IPS-15b (cell line): Measurements from ENCODE around the gene HRAS.

Experiments
- H3K27me3 ChIP-seq: one replicate; pipeline ENCODE4 v1.6.1; 2013; ENCODE audit warnings: low read length; ENCODE audit not compliant: control insufficient read depth, insufficient read depth
- H3K36me3 ChIP-seq: one replicate; pipeline ENCODE4 v1.6.1; 2013; ENCODE audit warnings: low read length; ENCODE audit not compliant: control insufficient read depth, insufficient read depth
- H3K4me1 ChIP-seq: one replicate; pipeline ENCODE4 v1.6.1; 2013; ENCODE audit warnings: mild to moderate bottlenecking, low read length; ENCODE audit not compliant: control insufficient read depth, insufficient read depth
- H3K4me3 ChIP-seq: one replicate; pipeline ENCODE4 v1.5.1; 2013; ENCODE audit warnings: low read depth, low read length
- H3K9ac ChIP-seq: one replicate; pipeline ENCODE4 v1.6.1; 2013; ENCODE audit warnings: low read depth, mild to moderate bottlenecking, low read length
- H3K9me3 ChIP-seq: one replicate; pipeline ENCODE4 v1.6.1; 2013; ENCODE audit warnings: mild to moderate bottlenecking, low read length; ENCODE audit not compliant: control insufficient read depth, insufficient read depth

Gene HRAS

DNA sequence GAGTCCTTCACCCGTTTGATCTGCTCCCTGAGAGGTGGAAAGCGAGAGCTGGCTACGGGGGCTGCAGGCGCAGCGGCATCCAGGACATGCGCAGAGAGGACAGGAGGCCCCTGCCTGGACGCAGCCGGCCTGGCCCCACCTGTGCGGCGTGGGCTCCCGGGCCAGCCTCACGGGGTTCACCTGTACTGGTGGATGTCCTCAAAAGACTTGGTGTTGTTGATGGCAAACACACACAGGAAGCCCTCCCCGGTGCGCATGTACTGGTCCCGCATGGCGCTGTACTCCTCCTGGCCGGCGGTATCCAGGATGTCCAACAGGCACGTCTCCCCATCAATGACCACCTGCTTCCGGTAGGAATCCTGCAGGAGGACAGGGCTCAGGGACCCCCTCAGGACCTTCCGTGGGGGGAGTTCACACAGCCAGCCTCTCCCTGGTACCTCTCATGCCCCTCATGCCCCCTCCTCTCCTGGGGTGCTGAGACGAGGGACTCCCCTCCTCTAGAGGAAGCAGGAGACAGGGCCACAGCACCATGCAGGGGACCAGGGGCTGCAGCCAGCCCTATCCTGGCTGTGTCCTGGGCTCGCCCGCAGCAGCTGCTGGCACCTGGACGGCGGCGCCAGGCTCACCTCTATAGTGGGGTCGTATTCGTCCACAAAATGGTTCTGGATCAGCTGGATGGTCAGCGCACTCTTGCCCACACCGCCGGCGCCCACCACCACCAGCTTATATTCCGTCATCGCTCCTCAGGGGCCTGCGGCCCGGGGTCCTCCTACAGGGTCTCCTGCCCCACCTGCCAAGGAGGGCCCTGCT lies 1.6 kb downstream of the HRAS start:
- no peak overlapping the region for H3K9ac ChIP-seq
- H3K27me3 ChIP-seq: peaks cover 5% of the 10 kb centered on the region
- peaks cover 23% of the 10 kb centered on the region for H3K36me3 ChIP-seq
- peak overlapping the region; percentile 64 for H3K4me3 ChIP-seq
- H3K9me3 ChIP-seq: no peaks in the 10 kb centered on the region
- no peaks in the 10 kb centered on the region for H3K4me1 ChIP-seq

DNA sequence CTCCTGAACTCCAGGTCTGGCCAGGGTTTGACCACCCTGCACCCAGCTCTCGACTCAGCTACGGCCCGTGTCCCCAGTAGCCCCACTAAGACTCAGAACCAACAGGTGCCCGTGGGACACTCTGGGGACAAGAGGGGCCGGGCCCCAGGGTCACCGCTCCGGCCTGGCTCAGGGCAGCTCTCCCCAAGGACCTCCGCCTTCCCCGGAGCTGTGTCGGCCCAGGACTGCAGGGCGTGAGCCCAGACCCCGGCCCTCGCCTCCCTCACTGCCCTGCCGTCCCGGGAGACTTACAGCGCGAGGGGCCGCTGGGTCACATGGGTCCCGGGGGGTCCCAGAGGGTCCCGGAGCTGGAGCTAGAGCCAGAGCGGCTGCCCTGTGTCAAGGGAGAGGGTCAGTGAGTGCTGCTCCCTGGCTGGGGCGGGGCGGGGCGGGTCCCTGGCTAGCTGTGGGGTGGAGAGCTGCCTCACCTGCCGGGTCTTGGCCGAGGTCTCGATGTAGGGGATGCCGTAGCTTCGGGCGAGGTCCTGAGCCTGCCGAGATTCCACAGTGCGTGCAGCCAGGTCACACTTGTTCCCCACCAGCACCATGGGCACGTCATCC lies 2.3 kb downstream of the HRAS start:
- Histone ChIP-seq H3K36me3 (peaks cover 23% of the 10 kb centered on the region), H3K4me1 (no peaks in the 10 kb centered on the region), H3K9me3 (no peaks in the 10 kb centered on the region), H3K9ac (no peak overlapping the region), H3K27me3 (peaks cover 5% of the 10 kb centered on the region), H3K4me3 (no peak overlapping the region)

DNA sequence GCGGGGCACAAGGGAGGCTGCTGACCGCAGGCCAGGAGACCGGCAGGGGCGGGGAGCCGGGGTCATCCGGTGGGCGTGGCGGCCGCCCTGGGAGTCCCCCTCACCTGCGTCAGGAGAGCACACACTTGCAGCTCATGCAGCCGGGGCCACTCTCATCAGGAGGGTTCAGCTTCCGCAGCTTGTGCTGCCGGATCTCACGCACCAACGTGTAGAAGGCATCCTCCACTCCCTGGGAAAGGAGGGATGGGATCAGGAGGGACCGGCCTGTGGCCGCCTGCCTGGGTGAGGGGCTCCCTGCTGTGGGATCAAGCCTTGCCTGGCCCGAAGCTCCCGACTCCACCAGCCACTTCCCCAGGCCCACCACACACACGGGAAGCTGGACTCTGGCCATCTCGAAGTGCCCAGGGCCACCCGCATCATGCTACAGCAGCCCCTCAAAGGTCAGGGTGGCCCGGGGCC lies 2.8 kb downstream of the HRAS start:
- Histone ChIP-seq H3K4me1 (no peaks in the 10 kb centered on the region), H3K27me3 (peaks cover 3% of the 10 kb centered on the region), H3K9me3 (no peaks in the 10 kb centered on the region), H3K36me3 (peaks cover 23% of the 10 kb centered on the region), H3K4me3 (no peak overlapping the region), H3K9ac (no peak overlapping the region)

DNA sequence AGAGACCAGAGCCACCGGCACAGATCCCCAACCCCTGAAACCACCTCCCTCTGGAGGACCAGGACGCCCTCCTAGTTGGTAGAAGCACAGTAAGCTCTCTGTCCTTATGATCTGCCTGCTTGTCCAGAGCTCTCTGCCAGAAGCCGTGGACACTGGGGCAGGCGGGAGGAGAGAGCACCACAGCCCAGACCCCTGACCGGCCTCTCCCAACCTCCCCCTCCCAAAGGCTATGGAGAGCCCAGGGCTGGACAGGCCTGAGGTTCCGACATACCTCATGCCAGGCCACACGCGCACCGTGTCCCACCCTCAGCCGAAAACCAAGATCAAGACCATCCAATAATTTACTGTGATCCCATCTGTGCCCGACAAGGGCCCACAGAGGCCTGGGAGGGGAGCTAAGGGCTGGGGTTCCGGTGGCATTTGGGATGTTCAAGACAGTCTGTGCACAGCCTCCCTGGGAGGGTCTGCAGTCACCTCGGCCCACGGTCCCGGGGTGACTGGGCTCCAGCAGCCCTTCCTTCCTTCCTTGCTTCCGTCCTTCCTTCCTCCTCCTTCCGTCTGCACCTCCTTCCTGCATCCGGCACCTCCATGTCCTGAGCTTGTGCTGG lies 3.4 kb downstream of the HRAS start:
- no peaks in the 10 kb centered on the region for H3K9me3 ChIP-seq
- no peaks in the 10 kb centered on the region for H3K4me1 ChIP-seq
- H3K36me3 ChIP-seq: peaks cover 23% of the 10 kb centered on the region
- H3K4me3 ChIP-seq: no peak overlapping the region
- H3K9ac ChIP-seq: no peak overlapping the region
- H3K27me3 ChIP-seq: peaks cover 2% of the 10 kb centered on the region

DNA sequence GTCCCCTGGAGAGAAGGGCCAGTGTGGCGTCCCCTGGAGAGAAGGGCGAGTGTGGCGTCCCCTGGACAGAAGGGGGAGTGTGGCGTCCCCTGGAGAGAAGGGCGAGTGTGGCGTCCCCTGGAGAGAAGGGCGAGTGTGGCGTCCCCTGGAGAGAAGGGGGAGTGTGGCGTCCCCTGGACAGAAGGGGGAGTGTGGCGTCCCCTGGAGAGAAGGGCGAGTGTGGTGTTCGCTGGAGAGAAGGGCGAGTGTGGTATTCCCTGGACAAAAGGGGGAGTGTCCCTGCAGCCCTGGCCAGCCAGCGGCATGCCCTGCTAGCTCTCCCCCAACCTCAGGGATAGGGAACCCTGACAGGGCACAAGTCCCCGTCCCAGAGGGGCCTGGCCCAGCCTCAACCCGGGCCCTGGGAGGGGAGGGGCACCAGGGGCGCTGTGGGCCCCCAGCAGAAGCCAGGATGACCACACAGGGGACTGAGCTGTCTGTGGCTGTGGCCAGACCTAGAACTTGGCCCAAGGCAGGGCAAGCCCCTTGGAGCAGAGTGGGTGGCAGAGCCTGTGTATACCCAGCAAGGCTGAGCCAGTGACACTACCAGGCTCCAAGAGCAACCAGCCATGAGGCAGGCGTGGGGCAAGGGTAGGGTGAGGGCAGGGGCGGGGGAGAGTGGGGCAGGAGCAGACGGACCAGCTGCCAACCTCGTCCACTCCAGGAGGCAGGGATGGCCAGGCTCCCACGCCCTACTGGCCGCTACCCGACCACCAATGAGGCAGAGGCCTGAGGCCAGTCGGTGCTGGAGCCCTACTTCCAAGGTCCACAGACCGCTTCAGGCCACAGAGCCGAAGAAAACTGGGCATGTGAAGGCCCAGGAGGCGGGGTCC lies 4.2 kb downstream of the HRAS start:
- peaks cover 23% of the 10 kb centered on the region for H3K36me3 ChIP-seq
- no peaks in the 10 kb centered on the region for H3K27me3 ChIP-seq
- H3K9me3 ChIP-seq: no peaks in the 10 kb centered on the region
- H3K4me1 ChIP-seq: no peaks in the 10 kb centered on the region
- no peak overlapping the region for H3K9ac ChIP-seq
- H3K4me3 ChIP-seq: no peak overlapping the region

DNA sequence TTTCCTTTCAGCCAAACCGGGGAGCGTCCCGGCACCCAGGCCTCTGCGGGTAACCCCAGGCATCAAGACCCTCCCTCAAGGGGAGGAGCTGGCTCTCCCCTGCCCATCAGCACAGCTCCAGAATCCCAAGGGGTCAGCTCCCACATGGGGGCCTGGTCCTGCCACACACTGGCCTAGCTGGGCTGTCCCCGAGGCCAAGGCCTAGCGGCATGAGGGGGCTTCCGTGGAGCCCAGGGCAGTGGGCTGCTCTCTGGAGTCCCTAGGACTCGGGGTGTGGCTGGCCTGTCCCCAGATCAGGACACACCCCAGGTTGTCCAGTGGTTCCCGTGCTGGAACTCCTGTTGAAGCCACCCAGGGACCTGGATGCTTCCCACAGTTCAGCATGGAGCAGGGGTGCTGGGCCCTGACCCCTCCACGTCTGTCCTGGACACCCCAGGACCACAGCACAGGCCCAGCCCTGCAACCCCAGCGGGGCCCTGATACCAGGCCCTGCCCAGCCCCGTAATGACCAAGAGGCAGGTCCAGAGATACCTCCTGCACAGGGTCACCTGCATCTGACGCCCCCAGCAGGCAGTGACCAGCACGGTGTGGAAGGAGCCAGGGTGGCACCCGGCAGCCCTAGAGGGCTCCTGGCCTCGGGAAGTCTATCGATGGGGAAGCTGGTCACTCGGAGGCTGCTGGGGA lies 5.5 kb downstream of the HRAS start:
- Histone ChIP-seq H3K27me3 (no peaks in the 10 kb centered on the region), H3K4me3 (no peak overlapping the region), H3K9me3 (no peaks in the 10 kb centered on the region), H3K4me1 (no peaks in the 10 kb centered on the region), H3K36me3 (peaks cover 23% of the 10 kb centered on the region), H3K9ac (no peak overlapping the region)

DNA sequence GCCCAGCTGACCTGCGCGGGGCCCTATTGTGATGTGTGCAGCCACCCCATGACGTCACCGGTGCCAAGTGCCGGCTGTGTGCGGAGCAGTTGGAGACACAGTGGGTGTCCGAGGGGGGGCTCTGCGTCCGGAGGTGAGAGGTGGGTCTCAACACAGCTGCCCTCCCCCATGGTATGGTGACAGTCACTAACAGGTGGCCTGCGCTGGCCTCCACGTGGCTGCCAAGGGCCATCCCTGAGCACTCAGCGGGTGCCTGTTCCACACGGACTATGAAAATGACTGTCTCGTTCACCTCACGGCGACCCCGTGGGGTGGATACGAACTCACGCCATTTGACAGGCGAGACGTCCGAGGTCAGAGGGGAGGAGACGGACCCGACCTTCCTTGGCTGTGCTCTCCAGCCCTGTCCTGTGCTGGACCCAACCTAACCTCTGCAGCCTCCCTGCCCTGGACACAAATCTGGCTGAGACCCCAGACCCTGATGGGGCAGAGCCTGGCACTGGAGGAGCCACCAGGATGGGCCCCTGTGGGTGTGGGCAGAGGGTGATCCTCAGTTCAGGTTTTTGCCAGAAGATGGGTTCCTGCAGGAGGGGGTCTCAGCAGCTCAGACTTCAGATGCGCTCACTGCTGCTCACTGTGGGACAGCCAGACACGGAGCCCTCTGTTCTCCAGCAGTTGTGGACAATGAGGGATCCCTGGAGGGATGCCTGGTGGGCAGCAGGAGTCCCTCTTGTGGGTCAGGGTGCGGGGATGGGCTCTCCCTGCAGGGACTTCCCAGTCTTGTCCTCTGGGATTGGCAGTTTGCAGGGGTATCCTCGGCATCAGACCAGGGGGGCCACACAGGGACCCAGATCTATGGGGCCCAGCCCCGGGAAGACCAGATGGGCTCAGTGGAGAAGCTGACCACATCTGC lies 6.3 kb downstream of the HRAS start:
- H3K4me3 ChIP-seq: no peak overlapping the region
- no peak overlapping the region for H3K9ac ChIP-seq
- H3K27me3 ChIP-seq: no peaks in the 10 kb centered on the region
- H3K4me1 ChIP-seq: no peaks in the 10 kb centered on the region
- H3K9me3 ChIP-seq: no peaks in the 10 kb centered on the region
- H3K36me3 ChIP-seq: peaks cover 23% of the 10 kb centered on the region

DNA sequence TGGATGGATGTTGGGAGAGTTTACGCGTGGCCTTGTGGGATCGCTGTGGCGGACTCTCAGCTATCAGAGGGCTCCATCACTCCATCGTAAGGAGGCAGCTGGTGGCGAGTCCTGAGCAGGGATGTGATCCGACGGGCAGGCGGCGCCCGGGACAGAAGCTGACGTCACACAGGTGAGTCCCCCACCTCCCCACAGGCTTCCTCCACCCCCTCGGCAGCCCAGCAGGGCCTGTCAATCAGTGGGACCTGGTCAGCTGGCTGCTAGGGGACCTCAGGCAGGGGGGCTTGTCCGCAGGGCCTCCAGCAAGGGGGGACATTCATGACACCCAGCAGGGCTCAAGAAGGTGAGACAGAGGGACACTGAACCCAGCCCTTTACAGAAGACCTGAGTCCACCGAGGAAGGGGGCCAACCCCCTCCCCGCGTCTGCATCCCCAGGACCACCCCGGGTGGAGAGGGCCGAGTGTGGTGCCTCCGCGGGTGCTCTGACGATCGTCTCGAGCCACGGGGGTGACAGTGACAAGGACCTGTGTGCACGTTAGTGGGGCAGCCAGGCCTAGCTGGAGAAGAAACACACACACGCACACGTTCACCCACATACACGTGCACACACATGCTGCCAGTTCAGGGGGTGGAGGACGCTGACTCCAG lies 7.1 kb downstream of the HRAS start:
- peaks cover 16% of the 10 kb centered on the region for H3K36me3 ChIP-seq
- no peak overlapping the region for H3K4me3 ChIP-seq
- H3K9me3 ChIP-seq: no peaks in the 10 kb centered on the region
- H3K9ac ChIP-seq: no peak overlapping the region
- no peaks in the 10 kb centered on the region for H3K4me1 ChIP-seq
- H3K27me3 ChIP-seq: no peaks in the 10 kb centered on the region

DNA sequence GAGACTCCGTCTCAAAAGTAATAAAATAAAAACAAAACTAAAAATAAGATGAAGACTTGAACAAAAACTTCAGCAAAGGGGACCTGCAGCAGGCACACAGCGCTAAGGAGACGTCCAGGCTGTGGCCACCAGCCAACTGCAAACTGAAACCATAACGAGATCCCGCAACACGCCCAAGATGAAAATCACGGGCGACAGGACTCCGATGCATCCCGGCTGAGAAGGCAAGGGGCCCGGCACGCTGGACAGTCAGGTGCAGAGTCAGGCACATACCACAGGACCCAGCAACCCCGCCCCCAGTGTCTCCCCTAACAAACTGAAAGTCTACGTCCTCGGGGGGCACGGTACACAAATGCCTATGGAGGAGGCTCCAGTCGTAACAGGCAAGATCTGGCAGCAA lies 9.2 kb downstream of the HRAS start:
- Histone ChIP-seq H3K9ac (no peak overlapping the region), H3K4me3 (no peak overlapping the region), H3K27me3 (no peaks in the 10 kb centered on the region), H3K9me3 (no peaks in the 10 kb centered on the region), H3K4me1 (no peaks in the 10 kb centered on the region), H3K36me3 (peaks cover 2% of the 10 kb centered on the region)

DNA sequence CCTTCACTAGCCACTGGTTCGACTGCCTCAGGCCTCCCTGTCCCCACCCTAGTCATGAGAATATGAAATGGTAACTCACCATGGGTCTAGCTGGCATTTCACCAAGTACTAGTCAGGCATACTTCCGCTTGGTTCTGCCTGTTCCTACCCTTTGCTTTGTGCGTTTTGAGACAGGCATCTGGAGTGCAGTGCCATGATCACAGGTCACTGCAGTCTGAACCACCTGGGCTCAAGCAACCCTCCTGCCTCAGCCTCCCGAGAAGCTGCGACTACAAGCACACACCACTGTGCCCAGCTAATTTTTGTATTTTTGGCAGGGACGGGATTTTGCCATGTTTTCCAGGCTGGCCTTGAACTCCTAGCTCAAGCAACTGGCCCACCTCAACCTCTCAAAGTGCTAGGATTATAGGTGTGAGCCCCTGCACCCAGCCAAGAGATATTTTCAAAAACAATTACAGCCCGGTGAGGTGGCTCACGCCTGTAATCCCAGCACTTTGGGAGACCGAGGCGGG lies 14.1 kb downstream of the HRAS start:
- Histone ChIP-seq H3K9me3 (no peaks in the 10 kb centered on the region), H3K27me3 (no peaks in the 10 kb centered on the region), H3K4me1 (no peaks in the 10 kb centered on the region), H3K9ac (no peak overlapping the region), H3K4me3 (no peak overlapping the region), H3K36me3 (no peaks in the 10 kb centered on the region)
